ENCODE measurements around the gene CAPN13. TPM values are rescaled to one million over a fixed set of nuclear protein-coding genes. Genes with fewer than 3 reads are reported as not detected.

Gene CAPN13
- polyA plus RNA-seq, 4 donors, result 0.99 to 3.0 (median 2.0) TPM

- no peak for DNase-seq (ENCODE audit: low read depth in 4 of 4, low spot score in 2 of 4)
Observed at GRCh38 chr2:30789670-30790210, 17.5 kb downstream of the CAPN13 start.

GRCh38 chr2:30786923-30787685, 20.1 kb downstream of the CAPN13 start:
- DNase-seq (ENCODE audit: low read depth in 4 of 4, low spot score in 2 of 4), result no peak

DNA sequence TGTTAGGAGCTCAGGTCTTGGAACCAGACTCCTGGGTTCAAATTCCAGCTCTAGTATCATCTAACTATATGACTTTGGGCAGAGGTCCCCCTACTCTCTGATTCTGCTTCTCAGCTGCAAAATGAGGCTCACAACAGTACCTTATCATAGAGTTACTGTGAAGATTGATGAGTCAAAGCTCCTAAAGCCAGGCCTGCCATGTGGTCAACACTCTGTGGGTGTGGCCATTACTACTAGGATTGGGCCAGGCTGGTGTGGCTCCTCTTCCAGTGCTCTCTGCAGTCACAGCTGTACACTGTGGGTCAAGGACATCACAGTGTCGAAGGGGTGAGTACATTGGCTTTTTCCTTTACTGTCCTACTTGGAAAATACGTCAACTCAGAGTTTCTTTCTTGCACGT, 22.6 kb downstream of the CAPN13 start:
- no peak for DNase-seq (ENCODE audit: low read depth in 4 of 4, low spot score in 2 of 4)

GRCh38 chr2:30781961-30782533, 25.2 kb downstream of the CAPN13 start:
- no peak for DNase-seq (ENCODE audit: low read depth in 4 of 4, low spot score in 2 of 4)

DNA sequence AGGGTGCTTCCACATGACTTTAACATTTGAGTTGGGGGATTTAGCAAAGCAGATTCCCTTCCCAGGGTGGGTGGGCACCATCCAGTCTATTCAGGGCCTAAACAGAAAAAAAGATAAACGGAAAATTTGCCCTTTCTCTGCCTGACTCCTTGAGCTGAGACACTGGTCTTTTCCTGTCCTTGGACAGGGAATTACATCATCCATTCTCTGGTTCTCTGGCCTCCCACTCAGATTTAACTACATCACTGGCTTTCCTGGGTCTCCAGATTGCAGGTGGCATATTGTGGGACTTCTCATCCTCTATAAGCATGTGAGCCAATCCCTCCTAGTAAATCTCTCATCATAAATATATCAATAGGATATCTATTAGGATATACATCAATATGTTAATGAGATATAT, 25.8 kb downstream of the CAPN13 start:
- DNase-seq (ENCODE audit: low read depth in 4 of 4, low spot score in 2 of 4), result no peak

DNA sequence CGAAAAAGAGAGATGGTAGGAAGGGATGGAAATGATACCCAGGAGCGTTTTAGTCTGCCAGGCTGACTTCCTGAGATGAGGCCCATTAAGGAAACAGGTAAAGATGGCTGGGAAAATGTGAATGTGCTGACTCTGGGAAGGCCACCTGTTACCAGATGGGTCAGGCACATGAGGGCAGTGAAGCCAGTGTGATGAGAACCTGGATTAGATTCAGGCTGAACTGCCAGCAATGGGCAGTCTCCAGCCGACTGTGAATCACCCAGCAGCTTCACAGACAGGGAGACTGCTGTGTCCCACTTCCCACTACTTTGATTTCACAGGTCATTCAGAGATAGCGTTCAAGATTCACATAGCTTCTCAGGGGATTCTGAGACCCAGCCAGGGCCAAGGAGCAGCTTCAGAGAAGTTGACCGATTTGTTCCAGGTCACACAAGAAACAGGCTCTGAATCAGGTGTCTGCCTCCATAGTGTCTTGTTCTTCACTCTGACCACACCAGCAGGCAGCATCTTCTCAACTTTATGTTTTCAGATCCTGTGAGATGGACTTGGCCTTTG, 26.4 kb downstream of the CAPN13 start:
- DNase-seq (ENCODE audit: low read depth in 4 of 4, low spot score in 2 of 4), result no peak

DNA sequence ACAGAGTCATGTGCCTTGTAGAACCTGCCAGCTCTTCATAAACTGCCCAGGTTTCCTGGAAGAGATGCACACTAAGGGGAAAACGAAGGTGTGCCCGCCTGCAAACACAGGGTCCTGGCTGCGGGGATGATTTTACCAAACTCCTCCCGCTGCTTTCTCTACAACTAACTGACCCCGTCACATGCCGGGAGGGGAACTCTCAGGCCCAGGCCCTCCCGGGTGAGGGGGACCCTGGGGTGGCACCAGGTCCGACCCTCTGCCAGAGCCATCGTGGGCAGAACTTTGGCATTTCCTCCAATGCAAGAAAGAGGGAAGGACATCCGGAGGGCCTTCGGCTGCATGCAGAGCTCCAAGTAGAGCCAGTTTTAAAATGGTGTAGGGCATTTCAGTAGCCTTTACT, 28.6 kb downstream of the CAPN13 start:
- no peak for DNase-seq (ENCODE audit: low read depth in 4 of 4, low spot score in 2 of 4)

DNA sequence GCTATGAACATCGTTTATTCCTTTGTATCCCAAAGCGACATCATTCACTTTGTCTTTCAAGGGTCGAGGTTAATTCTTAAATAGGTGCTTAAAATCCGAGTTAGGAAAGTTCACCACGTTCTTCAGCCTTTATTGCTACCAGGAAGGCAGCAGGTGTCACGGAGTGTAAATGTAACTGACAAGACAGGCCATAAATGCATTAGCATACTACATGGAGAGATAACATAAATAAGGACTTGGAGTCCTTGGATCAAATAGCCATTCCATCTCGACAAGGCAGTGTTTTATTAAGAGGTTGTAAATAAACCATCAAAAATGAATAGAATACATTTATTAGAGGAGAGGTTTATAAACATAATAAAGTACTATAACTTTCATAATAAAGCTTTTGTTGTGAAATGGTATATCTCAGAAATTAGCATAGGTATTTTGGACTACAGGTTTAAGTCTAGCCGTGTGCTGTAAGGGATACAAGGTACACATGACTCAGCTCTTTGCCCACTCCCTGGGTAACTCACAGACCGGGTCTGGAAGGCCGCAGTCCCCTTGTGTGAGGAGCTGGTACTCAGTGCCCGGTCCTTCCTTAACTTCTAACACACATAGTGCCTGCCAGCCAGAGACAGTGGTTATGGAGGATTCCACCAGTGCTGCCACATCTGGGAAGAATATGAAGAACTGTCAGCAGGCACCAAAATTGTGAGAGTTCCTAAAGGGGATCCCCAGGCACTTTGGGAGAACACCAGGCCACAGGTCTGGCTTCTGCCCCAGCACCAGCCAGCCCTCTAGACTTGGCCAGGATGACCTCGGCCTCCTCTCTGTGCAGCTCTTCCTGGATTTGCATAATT, 29.4 kb downstream of the CAPN13 start:
- DNase-seq (ENCODE audit: low read depth in 4 of 4, low spot score in 2 of 4), result no peak

DNA sequence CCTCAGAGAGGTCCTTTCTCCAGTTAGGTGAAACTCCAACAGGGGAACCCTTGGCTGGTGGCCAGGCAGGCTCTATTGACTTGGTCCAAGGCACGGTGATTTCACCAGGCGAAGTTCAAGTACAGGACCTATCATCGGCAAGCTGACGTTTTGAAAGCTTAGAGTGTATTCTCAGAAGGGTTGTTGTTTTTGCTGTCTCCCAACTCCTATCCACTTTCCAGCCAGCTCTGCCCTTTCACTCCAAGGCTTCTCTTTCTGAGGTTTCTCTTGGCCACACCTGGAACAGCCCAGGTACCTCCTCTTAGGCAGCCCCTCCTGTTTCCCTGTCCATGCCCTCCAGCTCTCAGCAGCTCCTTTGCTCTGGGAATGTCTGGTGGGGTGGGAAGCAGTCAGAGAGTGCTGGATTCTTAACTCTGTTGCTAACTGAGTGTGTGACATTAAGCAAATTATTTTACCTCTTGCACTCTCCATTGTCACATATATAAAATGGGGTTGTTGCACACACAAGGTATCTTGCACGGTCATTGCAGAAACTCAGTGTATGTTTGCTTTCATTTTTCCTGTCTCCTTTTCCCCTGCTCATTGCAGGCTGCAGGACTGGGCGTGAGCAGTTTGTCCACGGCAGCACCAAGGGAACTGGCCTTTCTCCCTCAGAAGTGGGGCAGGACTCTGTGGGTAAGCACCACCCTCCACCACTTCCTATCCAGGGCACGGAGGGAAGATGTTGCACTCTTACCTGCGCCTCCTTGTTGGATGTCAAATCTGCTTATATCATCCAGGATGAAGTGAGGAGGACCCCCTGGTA, 30.2 kb downstream of the CAPN13 start:
- no peak for DNase-seq (ENCODE audit: low read depth in 4 of 4, low spot score in 2 of 4)

- no peak for DNase-seq (ENCODE audit: low read depth in 4 of 4, low spot score in 2 of 4)
Observed at GRCh38 chr2:30775833-30776232, 31.4 kb downstream of the CAPN13 start.

DNA sequence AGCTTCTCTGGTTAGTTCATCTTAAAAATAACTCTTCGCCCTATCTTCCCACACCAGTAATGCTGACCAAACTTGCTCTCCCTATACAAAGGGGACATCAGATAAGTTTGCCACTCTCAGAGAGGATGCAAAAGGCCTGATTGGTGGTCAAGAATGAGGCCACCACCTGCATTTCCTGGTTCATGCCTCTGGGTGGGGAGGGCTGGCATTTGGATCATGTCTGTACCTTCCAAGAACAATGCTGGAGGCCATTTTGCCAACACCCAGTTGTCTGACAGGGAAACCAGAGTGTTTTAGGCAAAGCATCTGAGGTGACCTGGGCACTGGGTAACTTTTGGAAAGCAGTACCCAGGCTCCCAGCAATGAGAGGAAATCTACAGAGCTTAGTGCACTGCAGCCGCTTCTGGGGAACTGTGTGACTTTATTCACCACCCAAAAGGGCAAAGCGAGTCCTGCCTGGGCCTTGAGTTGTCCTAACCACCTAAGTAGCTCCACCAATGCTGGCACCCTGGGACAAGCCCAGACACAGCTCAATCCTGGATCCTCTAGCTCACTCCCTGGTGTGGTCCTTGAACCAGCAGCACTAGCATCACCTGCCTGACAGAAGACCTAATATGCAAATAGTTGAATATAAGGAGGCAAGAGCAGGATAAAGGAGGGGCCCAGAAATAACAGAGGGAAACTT, 35.1 kb downstream of the CAPN13 start:
- DNase-seq (ENCODE audit: low read depth in 4 of 4, low spot score in 2 of 4), result no peak

DNA sequence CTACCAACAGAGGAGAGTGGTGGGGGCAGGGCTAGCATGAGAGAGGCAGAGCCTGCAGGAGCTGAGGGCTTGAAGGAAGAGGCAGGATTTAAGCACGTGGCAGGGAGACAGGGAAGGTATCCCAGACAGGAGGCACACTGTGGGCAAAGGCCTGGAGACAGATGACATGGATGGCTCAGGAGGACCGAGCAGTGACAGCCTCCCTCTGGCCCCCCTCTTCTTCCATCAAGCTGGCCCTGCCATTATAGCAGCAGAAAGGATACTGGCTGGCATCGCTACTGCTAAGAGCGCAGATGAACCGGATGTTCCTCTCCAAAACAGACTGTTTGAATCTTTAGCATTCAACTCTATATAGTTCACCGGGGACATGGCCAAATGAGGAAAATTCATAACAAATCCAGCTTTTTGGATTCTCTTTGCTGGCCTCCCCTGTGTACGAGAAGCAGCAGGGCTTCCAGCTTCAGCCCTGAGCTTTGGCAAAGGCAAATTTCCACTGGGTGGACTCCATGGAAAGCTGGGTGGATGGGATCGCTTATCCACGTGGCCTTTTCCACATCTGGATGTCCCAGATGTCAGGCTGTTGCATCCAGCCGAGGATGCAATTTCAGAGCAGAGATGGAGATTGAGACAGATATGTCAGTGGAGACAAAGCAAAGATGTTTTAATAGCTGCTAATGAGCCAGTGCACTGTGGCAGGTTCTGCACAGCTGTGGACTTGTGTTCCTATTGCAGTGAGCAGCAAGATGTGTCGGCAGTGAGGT, 36.2 kb downstream of the CAPN13 start:
- no peak for DNase-seq (ENCODE audit: low read depth in 4 of 4, low spot score in 2 of 4)

DNA sequence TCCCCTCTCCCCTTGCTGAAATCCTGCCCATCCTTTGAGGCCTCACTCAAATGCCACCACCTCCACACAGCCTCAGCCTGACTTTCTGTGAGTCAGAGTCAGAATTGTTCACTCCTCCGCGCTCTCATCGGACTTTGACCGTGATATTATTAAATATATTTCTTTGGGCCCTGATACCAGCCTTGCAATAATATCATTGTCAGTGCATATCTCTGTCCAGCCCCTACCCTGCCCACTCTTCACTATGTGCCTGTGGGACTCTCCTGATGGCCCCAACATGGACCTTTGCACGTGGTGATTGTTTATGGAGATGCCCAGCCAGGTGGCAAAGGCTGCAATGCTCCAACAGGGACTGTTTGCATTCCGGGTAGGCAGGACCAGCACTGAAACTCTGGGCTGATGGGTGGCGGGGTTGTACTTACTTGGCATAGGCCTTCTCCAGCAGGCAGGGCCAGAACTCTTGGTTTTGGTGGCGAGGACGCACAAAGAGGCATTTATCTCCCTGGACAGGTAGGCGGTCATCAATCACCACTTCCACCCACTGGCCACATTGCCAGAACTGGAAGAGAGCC, 37.3 kb downstream of the CAPN13 start:
- DNase-seq (ENCODE audit: low read depth in 4 of 4, low spot score in 2 of 4), result no peak

GRCh38 chr2:30769481-30769780, 37.8 kb downstream of the CAPN13 start:
- DNase-seq (ENCODE audit: low read depth in 4 of 4, low spot score in 2 of 4), result no peak

GRCh38 chr2:30768708-30769480, 38.4 kb downstream of the CAPN13 start:
- no peak for DNase-seq (ENCODE audit: low read depth in 4 of 4, low spot score in 2 of 4)

DNA sequence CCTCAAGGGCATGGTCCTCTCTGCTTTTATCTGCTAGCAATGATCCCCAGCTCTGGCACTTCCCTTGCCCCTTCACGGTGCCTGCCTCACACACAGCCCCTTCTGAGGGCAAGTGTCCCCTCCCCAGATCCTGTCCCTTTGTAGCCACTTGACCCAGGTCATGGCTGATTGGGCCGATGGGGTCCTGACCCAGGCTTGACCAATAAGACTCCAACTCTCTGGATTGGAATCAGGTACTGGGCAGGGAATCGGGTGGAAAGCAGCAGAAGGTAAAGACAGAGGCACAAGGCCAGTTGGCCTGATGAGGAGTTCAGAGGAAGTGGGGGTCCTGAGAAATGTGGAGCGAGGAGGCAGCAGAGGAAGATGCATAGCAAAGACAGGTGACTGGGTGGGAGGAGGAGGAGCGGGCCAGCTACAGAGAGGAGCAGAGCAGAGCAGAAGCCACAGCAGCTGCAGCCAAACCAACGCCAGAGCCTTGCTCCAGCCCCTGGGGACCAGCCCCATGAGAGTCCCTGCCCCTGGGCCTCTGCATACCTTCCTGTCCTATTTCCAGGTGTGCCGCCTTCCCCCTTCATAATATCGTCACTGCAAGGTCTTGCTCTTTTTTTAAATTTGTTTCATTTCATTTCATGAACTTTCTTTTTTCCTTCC, 39.1 kb downstream of the CAPN13 start:
- DNase-seq (ENCODE audit: low read depth in 4 of 4, low spot score in 2 of 4), result no peak

GRCh38 chr2:30766666-30767065, 40.6 kb downstream of the CAPN13 start:
- no peak for DNase-seq (ENCODE audit: low read depth in 4 of 4, low spot score in 2 of 4)

Measured in left renal cortex interstitium (tissue), 4 donors.